ENCODE results near the gene ATXN2.

- TF ChIP-seq CTCF (IDR thresholded peaks at IDR 0.05) (no peak), EP300 (IDR thresholded peaks at IDR 0.05) (no peak)
These were observed 24.2 kb downstream of the ATXN2 start for GRCh38 chr12:111574797-111575443.
